IMR-90 (cell line): Measurements from ENCODE around the gene COL8A1. TPM values are rescaled to one million over a fixed set of nuclear protein-coding genes. Genes with fewer than 3 reads are reported as not detected.

Experiments used
- ATAC-seq: fragments of 200-7000 bp; cut with Tn5 transposase; 2 replicates; pipeline ENCODE4 v1.9.1; 2020; ENCODE audit warnings: low read depth, mild to moderate bottlenecking, moderate library complexity
- BruUV-seq: library from RNA; stranded (reverse); fragments of 400-500 nt; replicated peaks from 2 replicates; lab custom pipeline; 2021; lab: Mats Ljungman, UMichigan
- CTCF ChIA-PET: fragments of 300-600 bp; formaldehyde crosslinking; extraction: SDS; loops from one replicate; lab custom pipeline; 2021; ENCODE audit warnings: antibody characterized with exemption; lab: Yijun Ruan, JAX
- POLR2A ChIA-PET: fragments of 300-600 bp; sonication (Branson Sonifier 250); formaldehyde crosslinking; loops from one replicate; lab custom pipeline; 2022; ENCODE audit warnings: antibody characterized with exemption; ENCODE audit not compliant: unreplicated experiment; lab: Charles Lee
- DNase-seq: peaks from one replicate; pipeline ENCODE4 v3.0.0; 2013
- H2AFZ ChIP-seq: replicated peaks from 2 replicates; pipeline ENCODE3; 2013; ENCODE audit warnings: low read length, mild to moderate bottlenecking; ENCODE audit not compliant: poor library complexity
- H2AK5ac ChIP-seq: 2 replicates; pipeline ENCODE4 v1.6.1; 2013; ENCODE audit warnings: low read depth, low read length, inconsistent platforms
- H2AK9ac ChIP-seq: replicated peaks from 2 replicates; pipeline ENCODE3; 2013; ENCODE audit warnings: mild to moderate bottlenecking, low read depth, low read length, moderate library complexity; ENCODE audit not compliant: poor library complexity
- H2BK120ac ChIP-seq: 2 replicates; pipeline ENCODE4 v1.6.1; 2013; ENCODE audit warnings: low read depth, low read length, inconsistent platforms
- H2BK15ac ChIP-seq: 3 replicates; pipeline ENCODE4 v1.6.1; 2013; ENCODE audit warnings: low read depth, low read length, inconsistent platforms
- H2BK20ac ChIP-seq: 2 replicates; pipeline ENCODE4 v1.6.1; 2013; ENCODE audit warnings: low read depth, mild to moderate bottlenecking, inconsistent platforms, low read length, moderate library complexity
- H2BK5ac ChIP-seq: 2 replicates; pipeline ENCODE4 v1.6.1; 2013; ENCODE audit warnings: mild to moderate bottlenecking, low read depth, low read length, inconsistent platforms; ENCODE audit not compliant: poor library complexity, severe bottlenecking
- H3K14ac ChIP-seq: replicated peaks from 2 replicates; pipeline ENCODE4 v1.6.1; 2013; ENCODE audit warnings: low read depth, low read length, inconsistent platforms
- H3K18ac ChIP-seq: 2 replicates; pipeline ENCODE4 v1.6.1; 2013; ENCODE audit warnings: low read depth, low read length, control low read depth
- H3K23ac ChIP-seq: 2 replicates; pipeline ENCODE4 v1.6.1; 2013; ENCODE audit warnings: low read depth, low read length, inconsistent platforms
- H3K27ac ChIP-seq: 2 replicates; pipeline ENCODE4 v1.5.1; 2013; ENCODE audit warnings: mild to moderate bottlenecking, control low read depth, low read length; ENCODE audit not compliant: insufficient read depth
- H3K27me3 ChIP-seq: 2 replicates; pipeline ENCODE4 v1.6.1; 2013; ENCODE audit warnings: low read length; ENCODE audit not compliant: control insufficient read depth, insufficient read depth
- H3K36me3 ChIP-seq: 2 replicates; pipeline ENCODE4 v1.6.1; 2013; ENCODE audit warnings: low read length, mixed read lengths; ENCODE audit not compliant: control insufficient read depth, insufficient read depth
- H3K4ac ChIP-seq: 2 replicates; pipeline ENCODE4 v1.6.1; 2013; ENCODE audit warnings: low read depth, low read length, inconsistent platforms
- H3K4me1 ChIP-seq: 2 replicates; pipeline ENCODE4 v1.6.1; 2013; ENCODE audit warnings: low read length, mixed read lengths; ENCODE audit not compliant: control insufficient read depth, insufficient read depth
- H3K4me2 ChIP-seq: 2 replicates; pipeline ENCODE4 v1.6.1; 2013; ENCODE audit warnings: low read depth, mild to moderate bottlenecking, control low read depth, low read length, moderate library complexity
- H3K4me3 ChIP-seq: 2 replicates; pipeline ENCODE4 v1.5.1; 2013; ENCODE audit warnings: low read depth, mild to moderate bottlenecking, control low read depth, low read length, moderate library complexity; ENCODE audit not compliant: insufficient read depth
- H3K56ac ChIP-seq: 2 replicates; pipeline ENCODE4 v1.6.1; 2013; ENCODE audit warnings: low read length, inconsistent platforms; ENCODE audit not compliant: insufficient read depth; ENCODE audit errors: extremely low read depth
- H3K79me1 ChIP-seq, 2 experiments: 2 replicates each; pipeline ENCODE4 v1.6.1; 2013; ENCODE audit warnings: low read length in 2 of 2, inconsistent platforms in 1 of 2, low read depth in 1 of 2
- H3K9ac ChIP-seq: 2 replicates; pipeline ENCODE4 v1.6.1; 2013; ENCODE audit warnings: low read depth, low read length, control low read depth
- H3K9me1 ChIP-seq: 2 replicates; pipeline ENCODE4 v1.6.1; 2013; ENCODE audit warnings: low read length, inconsistent platforms; ENCODE audit not compliant: insufficient read depth
- H3K9me3 ChIP-seq: 2 replicates; pipeline ENCODE4 v1.6.1; 2013; ENCODE audit warnings: low read length; ENCODE audit not compliant: control insufficient read depth, insufficient read depth
- H4K20me1 ChIP-seq: 2 replicates; pipeline ENCODE4 v1.6.1; 2013; ENCODE audit warnings: low read length, inconsistent platforms; ENCODE audit not compliant: insufficient read depth
- H4K5ac ChIP-seq: 2 replicates; pipeline ENCODE4 v1.6.1; 2013; ENCODE audit warnings: mild to moderate bottlenecking, low read depth, low read length, control low read depth
- H4K8ac ChIP-seq, 2 experiments: 2 replicates each; pipeline ENCODE4 v1.6.1; 2013; ENCODE audit warnings: low read depth in 2 of 2, low read length in 2 of 2, control low read depth in 1 of 2, inconsistent platforms in 1 of 2
- H4K91ac ChIP-seq: 2 replicates; pipeline ENCODE4 v1.6.1; 2013; ENCODE audit warnings: low read depth, low read length, inconsistent platforms; ENCODE audit not compliant: insufficient read depth
- CEBPB ChIP-seq: IDR thresholded peaks from 2 replicates; pipeline ENCODE4 v1.6.1; 2012; ENCODE audit warnings: low read depth, low read length, improper control_type of control experiment
- CHD1 ChIP-seq: IDR thresholded peaks from 2 replicates; pipeline ENCODE4 v1.6.1; 2012; ENCODE audit warnings: low read depth, low read length, improper control_type of control experiment
- MXI1 ChIP-seq: IDR thresholded peaks from 2 replicates; pipeline ENCODE4 v1.6.1; 2012; ENCODE audit warnings: low read depth, mild to moderate bottlenecking, low read length, moderate library complexity, borderline replicate concordance
- NFE2L2 ChIP-seq: fragments of 150-350 bp; IDR thresholded peaks from 2 replicates; pipeline ENCODE4 v1.6.1; 2016; ENCODE audit warnings: low read depth, mild to moderate bottlenecking, low read length
- USF2 ChIP-seq: fragments of 150-350 bp; IDR thresholded peaks from 2 replicates; pipeline ENCODE4 v1.6.1; 2017; ENCODE audit warnings: mild to moderate bottlenecking, antibody characterized with exemption, low read length, low read depth
- WGBS, 2 experiments: methylation state at CpG; one replicate each; pipeline versions ENCODE4 v1.1.5 to v1.1.7; 2013; ENCODE audit warnings: missing lambda C conversion rate in 2 of 2; ENCODE audit not compliant: insufficient read length in 1 of 2; ENCODE audit errors: extremely low coverage in 2 of 2; 5-methylcytosine and 5-hydroxymethylcytosine counted together
- dilution Hi-C: fragments of 300-500 bp; cut with HindIII; formaldehyde crosslinking; loops from one replicate; pipeline ENCODE4 v1.14.3; 2018; ENCODE audit warnings: low sequenced_read_pairs; ENCODE audit not compliant: unreplicated experiment
- in situ Hi-C: fragments of 300-500 bp; cut with MboI; formaldehyde crosslinking; loops from 3 replicates; pipeline ENCODE4 v1.14.3; 2019; ENCODE audit warnings: low sequenced_read_pairs, inconsistent platforms, mixed read lengths
- intact Hi-C: fragments of 100-400 bp; cut with micrococcal nuclease; formaldehyde crosslinking; loops from 2 replicates; pipeline ENCODE4 v1.10.0; 2022
- polyA plus RNA-seq, 3 experiments: library from polyadenylated mRNA; depleted of rRNA; stranded (reverse); fragments of >200 nt; gene quantifications; 2 replicates each; pipeline ENCODE4 v1.2.3, GENCODE V29; 2012; ENCODE audit warnings: low replicate concordance in 1 of 3
- total RNA-seq: library from RNA; depleted of rRNA; stranded (reverse); fragments of >200 nt; gene quantifications from 2 replicates; pipeline ENCODE4 v1.2.3, GENCODE V29; 2012

The COL8A1 gene
- total and polyA plus RNA-seq, 2 of the 4 experiments (the other 2 are of a cell fraction) = 119 to 151 TPM

GRCh38 chr3:99774467-99774866 is 136.1 kb downstream of the COL8A1 start:
- dilution Hi-C loops (loop anchor here (25.0 kb wide), 1 partner anchor 762 kb away; no protein-coding TSS in a partner anchor), intact Hi-C loops (no loop called here), in situ Hi-C loops (loop anchor here (25.0 kb wide), 1 partner anchor 1162 kb away; no protein-coding TSS in a partner anchor)
- Histone ChIP-seq H3K4ac (no peak overlapping the region), H2BK20ac (no peak overlapping the region), H4K8ac (no peak overlapping the region), H2AK5ac (no peak overlapping the region), H2BK120ac (no peak overlapping the region), H2BK15ac (no peak overlapping the region), H3K79me1 (peaks cover 0 to 6% of the 10 kb centered on the region in 2 experiments; a peak in 1 of 4 replicates), H3K27ac (no peak overlapping the region), H4K20me1 (no peaks in the 10 kb centered on the region), H3K56ac (no peak overlapping the region), H3K9me1 (peaks cover 11% of the 10 kb centered on the region), H4K5ac (no peak overlapping the region), H3K27me3 (no peaks in the 10 kb centered on the region), H3K14ac (no peak overlapping the region), H2AFZ (no peak overlapping the region), H4K91ac (no peak overlapping the region), H3K9me3 (no peaks in the 10 kb centered on the region), H3K4me3 (no peak overlapping the region), H3K4me1 (peaks cover 9% of the 10 kb centered on the region; the same call in 1 of the 2 replicates), H3K36me3 (peaks cover 4% of the 10 kb centered on the region), H3K4me2 (no peak overlapping the region), H2BK5ac (no peak overlapping the region), H3K9ac (no peak overlapping the region), H2AK9ac (no peak overlapping the region), H3K18ac (no peak overlapping the region), H3K23ac (no peak overlapping the region)
- DNase-seq = peak; percentile 74
- ChIA-PET CTCF (interaction anchor here (1.3 kb wide), 1 partner anchor 15 kb away, joined by 3 read pairs; no protein-coding TSS in a partner anchor), POLR2A (no interaction called here)
- WGBS, 2 experiments = no CpG with 5 or more reads among the region's 2 CpGs
- ATAC-seq = peak; percentile 85
- peak; percentile 42; the same call in 1 of the 2 replicates for TF ChIP-seq CEBPB
- peak; percentile 11; the same call in 1 of the 2 replicates for TF ChIP-seq USF2
- TF ChIP-seq MXI1 = 0 out of 2 replicates have a peak, but pooled peaks have one; percentile 18
- TF ChIP-seq CHD1 = no peak
- no peak for TF ChIP-seq NFE2L2
- BruUV-seq = no TSS peak
